Kidney (tissue), 14 donors: ENCODE data around the gene MOB3B. TPM values are rescaled to one million over a fixed set of nuclear protein-coding genes. Genes with fewer than 3 reads are reported as not detected.
"Not testable (repeated sequence)": the region's sequence is repeated elsewhere in the genome, so short reads cannot be mapped to it uniquely, and the experiment has no call there.

Experiments used
- DNase-seq, 5 donors: peaks; one replicate each; pipeline ENCODE4 v3.0.0-alpha.2; 2013 to 2020
- FAIRE-seq: peaks from 2 replicates; lab custom pipeline; 2012; peaks lifted over from hg19 to GRCh38; lab: Jason Lieb, UNC
- H3K27ac ChIP-seq, 2 donors: one replicate each; pipeline ENCODE4 v1.7.0; 2013; ENCODE audit warnings: low read depth in 2 of 2, low read length in 2 of 2, inconsistent platforms in 1 of 2
- H3K27me3 ChIP-seq: one replicate; pipeline ENCODE4 v1.7.1; 2013; ENCODE audit warnings: low read length, inconsistent platforms; ENCODE audit not compliant: control insufficient read depth, insufficient read depth
- H3K36me3 ChIP-seq, 3 donors: one replicate each; pipeline versions ENCODE4 v1.7.0 to v1.7.1; 2013; ENCODE audit warnings: low read length in 3 of 3, control low read depth in 1 of 3, inconsistent platforms in 1 of 3; ENCODE audit not compliant: insufficient read depth in 3 of 3, control insufficient read depth in 2 of 3
- H3K4me1 ChIP-seq, 3 donors: one replicate each; pipeline versions ENCODE4 v1.7.0 to v1.7.1; 2013; ENCODE audit warnings: low read length in 3 of 3, inconsistent platforms in 1 of 3, low read depth in 1 of 3; ENCODE audit not compliant: control insufficient read depth in 2 of 3, insufficient read depth in 2 of 3
- H3K4me3 ChIP-seq, 3 donors: one replicate each; pipeline versions ENCODE4 v1.7.0 to v1.8.1; 2013; ENCODE audit warnings: low read length in 3 of 3, control low read depth in 1 of 3, inconsistent platforms in 1 of 3
- H3K9ac ChIP-seq, 3 donors: one replicate each; pipeline versions ENCODE4 v1.7.0 to v1.7.1; 2013; ENCODE audit warnings: low read length in 3 of 3, control low read depth in 1 of 3, inconsistent platforms in 1 of 3
- H3K9me3 ChIP-seq, 3 donors: one replicate each; pipeline versions ENCODE4 v1.7.0 to v1.7.1; 2013; ENCODE audit warnings: low read length in 3 of 3, control low read depth in 1 of 3, inconsistent platforms in 1 of 3; ENCODE audit not compliant: control insufficient read depth in 2 of 3, insufficient read depth in 1 of 3
- CTCF ChIP-seq: IDR thresholded peaks from 3 replicates; pipeline ENCODE4 v1.5.1; 2012; ENCODE audit warnings: mild to moderate bottlenecking, moderate library complexity, borderline replicate concordance; ENCODE audit not compliant: insufficient read depth; ENCODE audit errors: extremely low read depth
- intact Hi-C: fragments of 100-400 bp; cut with DNase I; formaldehyde crosslinking; loops from one replicate; pipeline ENCODE4 v1.11.1; 2022
- polyA plus RNA-seq: library from polyadenylated mRNA; stranded (reverse); fragments of 350-450 nt; fragmentation: Illumina TruSeq; extraction: RNeasy Lipid Tissue Mini Kit (QIAGEN cat#74804); gene quantifications from one replicate; pipeline ENCODE4 v1.2.3, GENCODE V29; 2014; ENCODE audit warnings: low read depth, low replicate concordance; ENCODE audit not compliant: insufficient read depth
- total RNA-seq: library from RNA; stranded (reverse); fragmentation: NEBNext Ultra II Directional; extraction: Animal tissue kit (Norgen Biotek cat#: 25700); gene quantifications from one replicate; pipeline ENCODE4 v1.2.1, GENCODE V29; 2021
- donor health status: control.
- donor health status: control.
- donor health status: control.
- donor health status: control.
- donor health status: control.
- donor health status: DM: yes; HTN: yes; CAD: no.
- donor health status: Normal renal cell carcinoma (clear cell type).

MOB3B gene
- total and polyA plus RNA-seq, 2 donors from 2014 or later: 5.9 to 22.5 TPM

- Histone ChIP-seq H3K9ac (no peak overlapping the region), H3K4me3 (no peak overlapping the region), H3K9me3 (no peaks in the 10 kb centered on the region), H3K27ac (no peak overlapping the region), H3K27me3 (no peaks in the 10 kb centered on the region), H3K4me1 (peaks cover 0 to 4% (median 0%) of the 10 kb centered on the region in 3 donors), H3K36me3 (peaks cover 3 to 10% (median 6%) of the 10 kb centered on the region in 3 donors)
- FAIRE-seq (no peak), DNase-seq (no peak)
- no peak for TF ChIP-seq CTCF
- intact Hi-C loops: no loop called here
Observed at GRCh38 chr9:27451207-27451797, 78.3 kb downstream of the MOB3B start.

GRCh38 chr9:27450752-27451151 lies 78.9 kb downstream of the MOB3B start:
- no peak for FAIRE-seq
- no peak for TF ChIP-seq CTCF
- intact Hi-C loops: no loop called here

GRCh38 chr9:27448356-27448755 lies 81.3 kb downstream of the MOB3B start:
- not testable (repeated sequence) for DNase-seq

More at GRCh38 chr9:27450752-27451151, 78.9 kb downstream of the MOB3B start:
- H3K9me3 ChIP-seq: no peaks in the 10 kb centered on the region
- H3K36me3 ChIP-seq: peaks cover 3 to 10% (median 6%) of the 10 kb centered on the region in 3 donors
- no peak overlapping the region for H3K4me3 ChIP-seq
- no peak overlapping the region for H3K27ac ChIP-seq
- no peak overlapping the region for H3K9ac ChIP-seq
- no peaks in the 10 kb centered on the region for H3K27me3 ChIP-seq
- H3K4me1 ChIP-seq: peaks cover 0 to 4% (median 0%) of the 10 kb centered on the region in 3 donors
- DNase-seq: no peak

GRCh38 chr9:27447031-27447683 lies 82.5 kb downstream of the MOB3B start:
- no peak for TF ChIP-seq CTCF
- no peak overlapping the region for H3K9ac ChIP-seq
- no peaks in the 10 kb centered on the region for H3K36me3 ChIP-seq
- no peak overlapping the region for H3K27ac ChIP-seq
- H3K4me3 ChIP-seq: no peak overlapping the region
- intact Hi-C loops: no loop called here
- DNase-seq: peak in 4 of 5 donors; percentile 75 to 94 (median 84)
- peaks cover 0 to 4% (median 0%) of the 10 kb centered on the region in 3 donors for H3K4me1 ChIP-seq
- no peak for FAIRE-seq
- H3K27me3 ChIP-seq: no peaks in the 10 kb centered on the region
- H3K9me3 ChIP-seq: no peaks in the 10 kb centered on the region

More at GRCh38 chr9:27448356-27448755, 81.3 kb downstream of the MOB3B start:
- H3K27me3 ChIP-seq, H3K9ac ChIP-seq, H3K4me3 ChIP-seq, H3K4me1 ChIP-seq, FAIRE-seq, H3K9me3 ChIP-seq, H3K27ac ChIP-seq, H3K36me3 ChIP-seq, intact Hi-C loops: not testable (repeated sequence)
